ENCODE data around the gene CYP2E1.

- no peak for TF ChIP-seq ZBTB8A (CRISPR knock-in tag; IDR thresholded peaks at IDR 0.05; ENCODE audit: borderline replicate concordance, low read depth)
- TF ChIP-seq CTCF (CRISPR knock-in tag; IDR thresholded peaks at IDR 0.05), result no peak
- TF ChIP-seq TP53 (CRISPR knock-in tag; conservative IDR thresholded peaks at IDR 0.05), result no peak
- no peak for TF ChIP-seq DPF2 (CRISPR knock-in tag; IDR thresholded peaks at IDR 0.05; ENCODE audit: borderline replicate concordance, low read depth)
- no peak for TF ChIP-seq MXI1 (IDR thresholded peaks at IDR 0.05; ENCODE audit: borderline replicate concordance, low read depth, low read length)
- TF ChIP-seq, protein P1, sequence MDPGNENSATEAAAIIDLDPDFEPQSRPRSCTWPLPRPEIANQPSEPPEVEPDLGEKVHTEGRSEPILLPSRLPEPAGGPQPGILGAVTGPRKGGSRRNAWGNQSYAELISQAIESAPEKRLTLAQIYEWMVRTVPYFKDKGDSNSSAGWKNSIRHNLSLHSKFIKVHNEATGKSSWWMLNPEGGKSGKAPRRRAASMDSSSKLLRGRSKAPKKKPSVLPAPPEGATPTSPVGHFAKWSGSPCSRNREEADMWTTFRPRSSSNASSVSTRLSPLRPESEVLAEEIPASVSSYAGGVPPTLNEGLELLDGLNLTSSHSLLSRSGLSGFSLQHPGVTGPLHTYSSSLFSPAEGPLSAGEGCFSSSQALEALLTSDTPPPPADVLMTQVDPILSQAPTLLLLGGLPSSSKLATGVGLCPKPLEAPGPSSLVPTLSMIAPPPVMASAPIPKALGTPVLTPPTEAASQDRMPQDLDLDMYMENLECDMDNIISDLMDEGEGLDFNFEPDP (CRISPR knock-in tag; conservative IDR thresholded peaks at IDR 0.05), result no peak
Measured at GRCh38 chr10:133536198-133536597, 9.0 kb downstream of the CYP2E1 start.
